Nephron (organoid): ENCODE measurements around the gene FNBP1.
A peak's percentile ranks its signal among the peaks of the same experiment; 100 is the strongest.

ENCODE experiments used
- H3K27ac Mint-ChIP-seq, 3 experiments: 2 replicates each; pipeline ENCODE4 v1.8.0; 2020; ENCODE audit warnings: mixed read lengths in 3 of 3, mild to moderate bottlenecking in 2 of 3, moderate library complexity in 1 of 3
- H3K27me3 Mint-ChIP-seq: 2 replicates; pipeline ENCODE4 v1.8.0; 2021; ENCODE audit warnings: low read depth, mild to moderate bottlenecking, moderate library complexity, mixed read lengths
- H3K36me3 Mint-ChIP-seq: 2 replicates; pipeline ENCODE4 v1.8.0; 2020; ENCODE audit warnings: low read depth, mixed read lengths
- H3K4me1 Mint-ChIP-seq: 2 replicates; pipeline ENCODE4 v1.8.0; 2020; ENCODE audit warnings: mixed read lengths
- H3K4me3 Mint-ChIP-seq, 3 experiments: 2 replicates each; pipeline ENCODE4 v1.8.0; 2020; ENCODE audit warnings: mild to moderate bottlenecking in 3 of 3, mixed read lengths in 3 of 3, moderate library complexity in 2 of 3
- H3K9me3 Mint-ChIP-seq: 2 replicates; pipeline ENCODE4 v1.8.0; 2020; ENCODE audit warnings: mixed read lengths
- TF ChIP-seq, protein P1 (sequence below), 3 experiments: fragments of 200-600 bp; sonication (generic); IDR thresholded peaks; one replicate each; pipeline ENCODE4 v1.5.0; 2021; ENCODE audit warnings: antibody characterized with exemption in 3 of 3; ENCODE audit not compliant: unreplicated experiment in 3 of 3

FNBP1 gene

DNA sequence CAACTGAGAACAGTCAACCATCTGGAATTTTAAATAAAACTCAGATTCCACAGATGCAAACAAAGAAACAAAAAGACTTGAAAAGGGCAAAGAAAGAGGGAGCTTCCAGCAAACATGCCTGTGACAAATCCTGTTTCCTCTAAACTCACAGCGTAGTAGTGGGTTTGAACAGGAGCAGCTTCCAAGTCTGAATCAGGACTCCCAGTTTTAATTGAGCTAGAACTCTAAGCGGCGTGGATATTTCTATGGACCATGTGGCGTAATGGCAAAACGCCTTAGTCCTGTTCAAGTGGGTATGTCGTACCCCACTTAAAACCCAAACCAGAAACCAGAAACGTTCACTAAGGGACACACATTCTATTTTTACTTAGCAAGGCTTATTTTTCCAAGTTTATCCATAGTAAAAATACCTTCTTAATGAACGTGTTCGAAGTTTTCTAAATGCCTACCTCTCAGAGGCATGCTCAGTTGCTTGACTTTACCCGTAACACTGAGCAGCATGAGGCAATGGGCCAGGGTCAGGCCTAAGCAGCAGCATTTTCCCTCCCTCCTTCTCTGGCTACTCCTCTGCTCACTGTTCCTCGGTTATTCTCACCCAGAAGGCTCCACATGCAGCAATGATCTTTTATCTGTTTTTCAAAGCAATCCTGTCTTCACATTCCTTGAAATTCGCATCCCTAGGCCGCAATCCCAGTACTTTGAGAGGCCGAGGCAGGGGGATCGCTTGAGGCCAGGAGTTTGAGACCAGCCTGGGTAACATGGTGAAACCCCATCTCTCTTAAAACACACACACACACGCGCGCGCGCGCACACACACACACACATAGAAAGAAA, 77.9 kb downstream of the FNBP1 start:
- Mint-ChIP-seq H3K27me3 (no peaks in the 10 kb centered on the region), H3K27ac (peak overlapping the region; percentile 34 to 89 (median 63)), H3K36me3 (peaks cover 28% of the 10 kb centered on the region), H3K4me1 (peaks cover 53% of the 10 kb centered on the region), H3K9me3 (no peaks in the 10 kb centered on the region), H3K4me3 (no peak overlapping the region)
- TF ChIP-seq, protein P1, sequence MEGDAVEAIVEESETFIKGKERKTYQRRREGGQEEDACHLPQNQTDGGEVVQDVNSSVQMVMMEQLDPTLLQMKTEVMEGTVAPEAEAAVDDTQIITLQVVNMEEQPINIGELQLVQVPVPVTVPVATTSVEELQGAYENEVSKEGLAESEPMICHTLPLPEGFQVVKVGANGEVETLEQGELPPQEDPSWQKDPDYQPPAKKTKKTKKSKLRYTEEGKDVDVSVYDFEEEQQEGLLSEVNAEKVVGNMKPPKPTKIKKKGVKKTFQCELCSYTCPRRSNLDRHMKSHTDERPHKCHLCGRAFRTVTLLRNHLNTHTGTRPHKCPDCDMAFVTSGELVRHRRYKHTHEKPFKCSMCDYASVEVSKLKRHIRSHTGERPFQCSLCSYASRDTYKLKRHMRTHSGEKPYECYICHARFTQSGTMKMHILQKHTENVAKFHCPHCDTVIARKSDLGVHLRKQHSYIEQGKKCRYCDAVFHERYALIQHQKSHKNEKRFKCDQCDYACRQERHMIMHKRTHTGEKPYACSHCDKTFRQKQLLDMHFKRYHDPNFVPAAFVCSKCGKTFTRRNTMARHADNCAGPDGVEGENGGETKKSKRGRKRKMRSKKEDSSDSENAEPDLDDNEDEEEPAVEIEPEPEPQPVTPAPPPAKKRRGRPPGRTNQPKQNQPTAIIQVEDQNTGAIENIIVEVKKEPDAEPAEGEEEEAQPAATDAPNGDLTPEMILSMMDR (IDR thresholded peaks at IDR 0.05; ENCODE audit: unreplicated experiment in 3 of 3), result no peak

DNA sequence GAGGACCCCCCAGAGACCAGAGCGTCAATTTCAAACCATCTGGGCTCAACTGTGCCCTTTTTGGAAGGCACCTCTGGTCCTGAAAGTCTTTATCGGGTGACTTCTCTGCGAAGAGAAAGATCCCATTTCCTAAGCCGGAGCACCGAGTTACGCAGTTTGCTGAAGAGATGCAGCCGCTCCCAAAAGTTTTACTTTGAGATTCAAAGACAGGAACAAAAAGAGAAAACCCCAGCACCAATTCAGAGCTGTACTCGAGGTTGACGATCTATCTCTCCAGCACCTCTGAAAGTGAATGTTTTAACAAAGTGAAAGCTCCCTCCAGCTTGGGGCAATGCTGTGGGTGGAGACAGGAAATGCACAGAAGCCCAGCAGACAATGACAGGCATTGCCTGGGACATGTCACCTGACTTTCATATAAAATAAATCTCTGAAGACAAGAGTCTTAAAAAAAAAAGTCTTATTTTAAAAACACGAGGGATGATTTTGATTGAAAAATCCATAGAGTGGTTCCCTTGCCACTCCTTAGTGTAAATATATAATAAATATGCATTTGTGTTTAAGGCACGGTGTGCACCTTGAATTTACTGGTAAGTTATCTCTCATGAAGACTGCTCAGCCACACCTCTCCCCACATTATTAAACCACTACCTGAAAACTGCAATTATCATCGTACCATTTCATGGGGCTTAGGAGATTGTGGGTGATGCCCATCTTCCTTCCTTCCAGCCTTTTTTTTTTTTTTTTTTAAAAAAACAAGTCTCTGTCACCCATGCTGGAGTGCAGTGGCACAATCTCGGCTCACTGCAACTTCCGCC, 79.9 kb downstream of the FNBP1 start:
- Mint-ChIP-seq H3K27ac (peak overlapping the region; percentile 58 to 89 (median 80)), H3K4me1 (peaks cover 44% of the 10 kb centered on the region), H3K27me3 (no peaks in the 10 kb centered on the region), H3K9me3 (no peaks in the 10 kb centered on the region), H3K36me3 (peaks cover 32% of the 10 kb centered on the region), H3K4me3 (peak overlapping the region; percentile 46 to 77 (median 66))
- TF ChIP-seq, protein P1 (IDR thresholded peaks at IDR 0.05; ENCODE audit: unreplicated experiment in 3 of 3), result no peak

DNA sequence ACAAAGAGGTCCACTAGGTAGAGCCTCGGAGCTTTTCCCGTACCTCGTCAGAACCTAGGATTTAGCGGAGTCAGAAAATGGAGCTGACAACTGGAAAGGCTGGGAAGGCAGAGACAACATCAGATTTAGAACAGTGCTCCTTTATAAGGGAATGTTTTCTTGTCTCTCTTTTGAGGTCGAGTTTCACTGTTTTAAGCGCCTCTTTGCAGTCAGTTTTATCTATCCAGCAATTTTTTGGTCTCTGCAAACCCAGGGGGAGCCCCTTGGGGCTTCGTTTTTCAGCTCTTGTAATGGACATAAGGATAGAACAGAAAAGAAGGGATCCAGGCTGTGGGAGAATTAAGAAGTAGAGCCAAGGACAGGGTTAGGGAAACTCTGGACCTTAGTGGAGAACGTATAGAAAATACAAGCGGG, 80.5 kb downstream of the FNBP1 start:
- peaks cover 44% of the 10 kb centered on the region for H3K4me1 Mint-ChIP-seq
- H3K9me3 Mint-ChIP-seq, result no peaks in the 10 kb centered on the region
- peak overlapping the region; percentile 46 to 77 (median 66) for H3K4me3 Mint-ChIP-seq

DNA sequence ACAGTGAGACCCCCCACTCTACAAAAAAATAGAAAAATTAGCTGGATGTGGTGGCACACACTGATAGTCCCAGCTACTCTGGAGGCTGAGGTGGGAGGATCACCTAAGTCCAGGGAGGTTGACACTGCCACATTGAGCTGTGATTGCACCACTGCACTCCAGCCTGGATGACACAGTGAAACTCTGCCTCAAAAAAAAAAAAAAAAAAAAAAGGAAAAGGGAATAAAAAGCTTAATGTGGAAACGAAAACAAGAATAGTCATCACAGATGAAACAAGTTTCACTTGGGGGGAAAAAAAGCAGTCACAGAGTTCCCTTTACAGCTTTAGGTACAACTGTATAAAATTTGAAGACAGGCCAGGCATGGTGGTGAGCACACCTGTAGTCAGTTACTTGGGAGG, 84.2 kb downstream of the FNBP1 start:
- TF ChIP-seq, protein P1 (IDR thresholded peaks at IDR 0.05; ENCODE audit: unreplicated experiment in 3 of 3), result no peak
- Mint-ChIP-seq H3K4me1 (peaks cover 17% of the 10 kb centered on the region), H3K4me3 (no peak overlapping the region), H3K27me3 (no peaks in the 10 kb centered on the region), H3K9me3 (no peaks in the 10 kb centered on the region), H3K36me3 (peaks cover 32% of the 10 kb centered on the region), H3K27ac (no peak overlapping the region)

More for the DNA sequence above, 80.5 kb downstream of the FNBP1 start:
- Mint-ChIP-seq H3K27ac (peak overlapping the region; percentile 58 to 80 (median 79)), H3K36me3 (peaks cover 37% of the 10 kb centered on the region), H3K27me3 (no peaks in the 10 kb centered on the region)
- TF ChIP-seq, protein P1 (IDR thresholded peaks at IDR 0.05; ENCODE audit: unreplicated experiment in 3 of 3), result no peak

DNA sequence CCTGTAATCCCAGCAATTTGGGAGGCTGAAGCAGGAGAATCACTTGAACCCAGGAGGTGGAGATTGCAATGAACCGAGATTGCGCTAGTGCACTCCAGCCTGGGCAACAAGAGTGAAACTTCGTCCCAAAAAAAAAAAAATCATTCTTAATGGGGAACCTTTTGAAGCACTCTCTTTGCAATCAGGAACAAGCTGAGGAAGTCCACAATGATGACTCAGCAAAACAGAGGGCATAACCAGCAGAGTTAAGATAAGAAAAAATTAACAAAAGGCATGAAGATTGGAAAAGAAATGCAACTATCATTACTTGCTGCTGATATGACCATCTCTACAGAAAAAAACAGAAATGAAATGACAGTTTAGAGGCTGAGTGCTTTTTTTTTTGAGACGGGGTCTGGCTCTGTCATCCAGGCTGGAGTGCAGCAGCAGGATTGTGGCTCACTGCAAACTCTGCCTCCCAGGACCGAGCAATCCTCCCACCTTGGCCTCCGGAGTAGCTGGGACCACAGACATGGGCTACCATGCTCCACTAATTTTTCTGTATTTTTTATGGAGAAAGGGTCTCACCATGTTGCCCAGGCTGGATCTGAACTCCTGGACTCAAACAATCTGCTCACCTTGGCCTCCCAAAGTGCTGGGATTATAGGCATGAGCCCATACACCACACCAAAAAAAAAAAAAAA, 88.0 kb downstream of the FNBP1 start:
- TF ChIP-seq, protein P1 (IDR thresholded peaks at IDR 0.05; ENCODE audit: unreplicated experiment in 3 of 3), result no peak
- peaks cover 26% of the 10 kb centered on the region for H3K36me3 Mint-ChIP-seq
- no peak overlapping the region for H3K27ac Mint-ChIP-seq
- no peak overlapping the region for H3K4me3 Mint-ChIP-seq
- no peaks in the 10 kb centered on the region for H3K27me3 Mint-ChIP-seq
- peaks cover 5% of the 10 kb centered on the region for H3K4me1 Mint-ChIP-seq
- H3K9me3 Mint-ChIP-seq, result no peaks in the 10 kb centered on the region
